IPS-18a (cell line): ENCODE data around the gene UBN2.

Source experiments
- H3K27ac ChIP-seq: one replicate; pipeline ENCODE4 v1.5.1; 2013; ENCODE audit warnings: low read length
- H3K27me3 ChIP-seq: one replicate; pipeline ENCODE4 v1.6.1; 2013; ENCODE audit warnings: mild to moderate bottlenecking, low read length; ENCODE audit not compliant: control insufficient read depth, insufficient read depth
- H3K36me3 ChIP-seq: one replicate; pipeline ENCODE4 v1.6.1; 2013; ENCODE audit warnings: low read depth, low read length; ENCODE audit not compliant: control insufficient read depth
- H3K4me1 ChIP-seq: one replicate; pipeline ENCODE4 v1.6.1; 2013; ENCODE audit warnings: low read depth, low read length; ENCODE audit not compliant: control insufficient read depth
- H3K4me3 ChIP-seq: one replicate; pipeline ENCODE4 v1.5.1; 2013; ENCODE audit warnings: low read length
- H3K9ac ChIP-seq: one replicate; pipeline ENCODE4 v1.6.1; 2013; ENCODE audit warnings: mild to moderate bottlenecking, low read length, moderate library complexity
- H3K9me3 ChIP-seq: one replicate; pipeline ENCODE4 v1.6.1; 2013; ENCODE audit warnings: low read depth, low read length; ENCODE audit not compliant: control insufficient read depth

UBN2 gene

DNA sequence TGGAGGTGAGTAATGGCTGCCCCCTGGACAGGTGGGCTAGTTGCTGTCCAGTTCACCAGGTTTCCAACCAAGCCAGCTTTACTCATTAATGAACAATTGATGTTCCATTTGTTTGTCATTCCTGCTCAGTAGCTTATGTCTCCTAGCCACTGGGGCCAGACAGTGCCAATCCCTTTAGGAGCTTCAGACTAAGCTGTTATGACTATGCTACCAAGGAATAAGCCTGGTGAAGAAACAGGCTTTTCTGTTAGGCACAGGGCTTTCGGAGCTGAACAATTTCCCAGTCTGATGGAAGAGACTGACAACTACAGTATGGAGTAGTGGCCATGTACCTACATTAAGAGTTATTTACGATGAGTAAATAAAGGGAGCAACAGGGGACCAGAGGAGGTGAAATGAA is 108.0 kb downstream of the UBN2 start:
- no peak overlapping the region for H3K9ac ChIP-seq
- H3K27ac ChIP-seq: no peak overlapping the region
- H3K9me3 ChIP-seq: no peaks in the 10 kb centered on the region
- H3K4me3 ChIP-seq: no peak overlapping the region
- H3K27me3 ChIP-seq: no peaks in the 10 kb centered on the region
- H3K36me3 ChIP-seq: no peaks in the 10 kb centered on the region
- H3K4me1 ChIP-seq: peaks cover 5% of the 10 kb centered on the region

DNA sequence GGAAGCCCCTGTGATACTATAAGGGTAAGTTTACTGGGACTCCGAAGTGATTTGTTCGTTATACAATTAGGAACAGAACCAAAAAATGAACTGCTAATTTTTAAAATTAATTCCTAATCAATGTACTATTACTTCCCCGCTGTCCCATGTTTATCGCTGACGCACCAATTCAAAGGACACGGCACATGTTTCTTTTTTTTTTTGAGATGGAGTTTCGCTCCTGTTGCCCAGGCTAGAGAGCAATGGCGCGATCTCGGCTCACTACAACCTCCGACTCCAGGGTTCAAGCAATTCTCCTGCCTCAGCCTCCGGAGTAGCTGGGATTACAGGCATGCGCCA is 108.6 kb downstream of the UBN2 start:
- Histone ChIP-seq H3K9ac (peak overlapping the region; percentile 99), H3K4me1 (peaks cover 5% of the 10 kb centered on the region), H3K27ac (no peak overlapping the region)

DNA sequence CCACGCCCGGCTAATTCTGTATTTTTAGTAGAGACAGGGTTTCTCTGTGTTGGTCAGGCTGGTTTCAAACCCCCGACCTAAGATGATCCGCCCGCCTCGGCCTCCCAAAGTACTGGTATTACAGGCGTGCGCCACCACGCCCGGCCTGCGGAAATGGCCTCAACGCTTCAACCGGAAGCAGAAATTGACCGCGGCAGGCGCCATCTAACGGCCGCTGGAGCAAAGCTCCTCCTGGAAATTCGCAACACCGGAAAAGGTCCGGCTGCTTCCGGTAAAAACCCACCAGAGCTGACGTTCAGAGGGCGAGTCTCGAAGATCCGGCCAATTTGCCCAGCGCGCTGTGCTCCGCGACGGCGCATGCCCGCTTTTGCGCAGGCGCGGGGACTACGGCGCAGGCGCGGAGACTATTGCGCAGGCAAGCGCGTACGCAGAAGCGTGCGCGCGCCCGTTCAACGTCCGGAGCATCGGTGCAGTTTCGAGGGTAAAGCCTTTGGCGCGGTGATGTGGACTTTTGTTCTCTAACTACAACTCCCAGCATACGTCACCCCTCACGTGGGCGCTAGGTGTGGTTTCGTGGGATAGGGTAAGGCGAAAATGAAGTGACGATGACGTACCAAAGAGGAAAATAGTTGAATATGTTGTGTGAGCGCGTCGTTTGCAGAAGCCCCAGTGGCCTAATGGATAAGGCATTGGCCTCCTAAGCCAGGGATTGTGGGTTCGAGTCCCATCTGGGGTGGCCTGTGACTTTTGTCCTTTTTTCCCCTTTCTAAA is 109.2 kb downstream of the UBN2 start:
- Histone ChIP-seq H3K9ac (peak overlapping the region; percentile 99), H3K27me3 (no peaks in the 10 kb centered on the region), H3K4me1 (peaks cover 5% of the 10 kb centered on the region), H3K4me3 (peak overlapping the region; percentile 94), H3K9me3 (no peaks in the 10 kb centered on the region), H3K36me3 (no peaks in the 10 kb centered on the region), H3K27ac (peak overlapping the region; percentile 98)

More for the DNA sequence above, 108.6 kb downstream of the UBN2 start:
- H3K36me3 ChIP-seq: no peaks in the 10 kb centered on the region
- H3K9me3 ChIP-seq: no peaks in the 10 kb centered on the region
- peak overlapping the region; percentile 94 for H3K4me3 ChIP-seq
- no peaks in the 10 kb centered on the region for H3K27me3 ChIP-seq

DNA sequence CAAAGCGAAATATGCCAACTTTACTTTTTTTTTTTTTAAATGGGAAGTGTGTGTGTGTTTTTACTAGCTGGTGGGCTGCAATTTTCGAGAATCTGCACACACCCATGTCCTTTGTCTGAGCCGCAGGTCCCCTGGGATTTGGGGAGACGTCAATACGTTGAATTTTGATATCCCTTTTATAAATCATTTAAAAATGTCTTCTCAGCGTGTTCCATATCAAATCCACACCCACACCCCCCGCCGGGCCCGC is 109.7 kb downstream of the UBN2 start:
- no peaks in the 10 kb centered on the region for H3K27me3 ChIP-seq
- no peaks in the 10 kb centered on the region for H3K9me3 ChIP-seq
- H3K9ac ChIP-seq: peak overlapping the region; percentile 99
- H3K36me3 ChIP-seq: no peaks in the 10 kb centered on the region
- H3K27ac ChIP-seq: peak overlapping the region; percentile 98
- peak overlapping the region; percentile 94 for H3K4me3 ChIP-seq
- peaks cover 5% of the 10 kb centered on the region for H3K4me1 ChIP-seq

DNA sequence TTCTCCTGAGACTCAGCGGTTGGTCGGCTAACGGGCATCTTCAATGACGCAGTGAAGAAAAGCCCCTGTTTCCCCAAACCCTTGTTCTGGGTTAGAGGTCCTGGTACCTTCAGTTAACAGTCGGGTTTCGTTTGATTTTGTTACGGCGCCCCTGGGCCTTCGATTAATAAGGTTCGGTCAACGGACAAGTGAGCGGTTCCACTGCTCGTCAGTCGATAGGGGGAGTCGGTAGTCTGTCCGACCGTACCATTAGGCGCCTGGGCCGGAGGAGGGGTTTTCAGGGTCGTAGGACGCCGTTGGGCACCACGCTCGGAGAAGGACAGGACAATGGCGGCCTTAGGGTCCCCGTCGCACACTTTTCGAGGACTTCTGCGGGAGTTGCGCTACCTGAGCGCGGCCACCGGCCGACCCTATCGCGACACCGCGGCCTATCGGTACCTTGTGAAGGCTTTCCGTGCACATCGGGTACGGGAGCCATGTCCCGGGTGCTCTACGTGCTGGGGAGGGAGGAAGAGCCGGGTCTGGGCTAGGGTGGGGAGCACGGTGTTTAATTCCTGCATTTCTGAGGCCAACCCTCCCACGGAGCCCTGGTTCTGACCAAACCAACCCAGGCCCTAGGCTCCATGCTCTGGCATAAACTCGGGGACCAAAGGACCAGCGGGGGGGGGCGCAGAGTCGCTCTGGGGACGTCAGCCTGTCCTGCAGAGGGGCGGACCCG is 110.2 kb downstream of the UBN2 start, which contains the start of gene FMC1:
FMC1 (plus strand) TSS at position 280 of the 718 bp plus-strand sequence; CDS start at position 328, 48 bp downstream.
- H3K36me3 ChIP-seq: no peaks in the 10 kb centered on the region
- peak within 1 kb of the TSS; percentile 99 for H3K9ac ChIP-seq
- peak within 1 kb of the TSS; percentile 98 for H3K27ac ChIP-seq
- peak within 1 kb of the TSS; percentile 94 for H3K4me3 ChIP-seq
- H3K9me3 ChIP-seq: no peaks in the 10 kb centered on the region
- H3K4me1 ChIP-seq: peaks cover 5% of the 10 kb centered on the region
- no peaks in the 10 kb centered on the region for H3K27me3 ChIP-seq

DNA sequence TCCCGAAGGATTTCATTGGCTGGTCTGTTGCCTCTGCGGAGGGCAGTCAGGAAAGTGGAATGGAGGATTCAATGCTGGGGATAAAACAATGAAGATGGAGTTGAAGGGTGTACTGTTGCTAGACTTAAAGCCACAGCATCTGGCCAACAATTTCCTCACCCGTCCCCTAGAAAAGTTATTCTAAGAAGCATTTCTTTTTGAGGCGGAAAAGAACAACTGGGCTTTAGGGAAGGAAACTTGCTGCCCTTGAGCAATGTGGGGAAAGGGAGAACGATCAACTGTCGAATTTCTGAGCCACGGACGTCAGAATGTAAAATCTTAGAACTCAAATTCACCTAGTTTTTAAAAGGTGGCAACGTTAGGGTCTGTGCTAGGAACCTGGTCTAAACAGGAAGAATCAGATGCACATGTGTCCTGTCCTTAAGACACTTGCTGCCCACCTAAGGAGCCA is 110.8 kb downstream of the UBN2 start:
- Histone ChIP-seq H3K36me3 (peaks cover 6% of the 10 kb centered on the region), H3K9ac (peak overlapping the region; percentile 99), H3K27ac (peak overlapping the region; percentile 98), H3K4me1 (peaks cover 5% of the 10 kb centered on the region), H3K9me3 (no peaks in the 10 kb centered on the region), H3K4me3 (peak overlapping the region; percentile 94), H3K27me3 (no peaks in the 10 kb centered on the region)

DNA sequence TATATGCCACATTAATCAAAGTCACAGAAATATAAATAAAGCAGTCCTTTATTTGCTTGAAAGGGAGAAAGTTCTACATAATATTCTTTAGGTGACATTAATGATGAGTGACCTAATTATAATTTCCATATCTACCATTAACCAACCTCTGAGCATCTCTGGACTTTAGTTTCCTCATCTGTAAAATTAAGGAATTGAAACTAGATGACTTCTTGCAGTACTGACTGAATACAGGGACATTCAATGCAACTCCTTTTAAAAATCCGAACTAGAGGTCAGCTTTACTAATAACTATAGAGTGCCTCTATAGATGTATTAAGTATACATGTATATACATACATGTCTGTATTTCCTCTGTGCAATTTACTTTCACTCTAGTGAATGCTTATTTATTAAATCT is 114.0 kb downstream of the UBN2 start:
- Histone ChIP-seq H3K4me1 (peaks cover 5% of the 10 kb centered on the region), H3K27me3 (no peaks in the 10 kb centered on the region), H3K4me3 (no peak overlapping the region), H3K9ac (no peak overlapping the region), H3K9me3 (no peaks in the 10 kb centered on the region), H3K36me3 (peaks cover 8% of the 10 kb centered on the region), H3K27ac (no peak overlapping the region)

DNA sequence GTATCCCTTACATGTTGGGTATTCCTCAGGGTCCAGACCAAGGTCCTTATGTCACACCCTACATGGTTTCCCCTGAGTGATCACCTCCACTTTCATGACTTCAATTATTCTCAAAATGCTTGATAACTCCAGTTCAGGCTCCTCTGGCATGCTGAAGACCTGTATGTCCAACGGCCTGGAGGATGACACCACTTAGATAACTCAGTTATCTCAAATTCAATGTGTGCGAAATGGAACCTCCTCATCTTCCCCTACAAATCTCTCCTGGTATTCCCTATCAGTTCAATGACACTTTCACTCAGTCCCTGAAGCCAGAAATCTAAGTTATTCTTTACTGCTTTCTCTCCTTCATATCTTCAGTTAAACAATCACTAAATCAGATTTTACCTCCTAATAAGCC is 120.0 kb downstream of the UBN2 start:
- no peak overlapping the region for H3K27ac ChIP-seq
- peaks cover 8% of the 10 kb centered on the region for H3K36me3 ChIP-seq
- H3K27me3 ChIP-seq: no peaks in the 10 kb centered on the region
- no peak overlapping the region for H3K4me3 ChIP-seq
- no peak overlapping the region for H3K9ac ChIP-seq
- H3K4me1 ChIP-seq: no peaks in the 10 kb centered on the region
- H3K9me3 ChIP-seq: no peaks in the 10 kb centered on the region

DNA sequence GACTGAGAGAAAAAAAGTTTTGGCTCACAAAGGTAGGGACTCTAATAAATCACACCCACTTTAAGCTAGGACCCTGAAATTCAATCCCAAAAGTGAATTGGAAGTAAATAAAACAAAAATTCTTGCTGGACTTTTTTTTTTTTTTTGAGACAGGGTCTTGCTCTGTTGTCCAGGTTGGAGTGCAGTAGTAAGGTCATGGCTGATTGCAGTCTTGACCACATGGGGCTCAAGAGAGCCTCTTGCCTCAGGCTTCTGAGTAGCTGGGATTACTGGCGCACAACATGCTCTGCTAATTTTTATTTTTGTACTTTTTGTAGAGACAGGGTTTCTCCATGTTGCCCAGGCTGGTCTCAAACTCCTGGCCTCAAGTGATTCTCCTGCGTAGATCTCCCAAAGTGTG is 123.7 kb downstream of the UBN2 start:
- Histone ChIP-seq H3K4me3 (no peak overlapping the region), H3K27me3 (no peaks in the 10 kb centered on the region), H3K9ac (no peak overlapping the region), H3K9me3 (no peaks in the 10 kb centered on the region), H3K27ac (no peak overlapping the region), H3K4me1 (peaks cover 6% of the 10 kb centered on the region), H3K36me3 (no peaks in the 10 kb centered on the region)

DNA sequence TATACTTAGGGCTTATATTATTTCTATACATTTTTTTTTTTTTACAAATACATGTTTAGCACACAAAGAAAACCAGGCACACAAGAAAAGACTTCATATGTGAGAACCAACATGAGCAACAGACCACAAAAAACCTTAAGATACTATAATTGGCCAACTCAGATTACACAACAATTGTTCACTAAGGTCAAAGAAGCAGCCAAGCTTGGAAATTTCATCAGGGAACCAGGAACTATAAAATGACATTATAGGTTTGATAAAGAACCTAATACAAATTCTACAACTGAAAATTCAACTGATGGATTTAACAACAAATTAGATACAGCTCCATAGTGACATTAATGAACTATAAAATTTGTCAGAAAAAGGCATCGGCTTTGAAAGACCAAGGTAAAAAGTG is 124.3 kb downstream of the UBN2 start:
- Histone ChIP-seq H3K27ac (no peak overlapping the region), H3K9ac (no peak overlapping the region), H3K9me3 (no peaks in the 10 kb centered on the region), H3K27me3 (no peaks in the 10 kb centered on the region), H3K4me3 (no peak overlapping the region), H3K4me1 (peaks cover 6% of the 10 kb centered on the region), H3K36me3 (no peaks in the 10 kb centered on the region)
